Neural cell (in vitro differentiated cells): ENCODE measurements around the gene SELENOO.

Source experiments
- EP300 ChIP-seq: fragments of 450-650 bp; conservative IDR thresholded peaks from 2 replicates; pipeline ENCODE4 v1.6.1; 2014; ENCODE audit warnings: antibody characterized with exemption, mild to moderate bottlenecking, moderate library complexity; ENCODE audit not compliant: poor library complexity, severe bottlenecking
- POLR2AphosphoS5 ChIP-seq: IDR thresholded peaks from 2 replicates; pipeline ENCODE4 v1.6.1; 2012
- RAD21 ChIP-seq: fragments of 450-650 bp; conservative IDR thresholded peaks from 2 replicates; pipeline ENCODE4 v1.6.1; 2014; ENCODE audit warnings: antibody characterized with exemption, mild to moderate bottlenecking, moderate library complexity
- SMC3 ChIP-seq: fragments of 450-650 bp; conservative IDR thresholded peaks from 2 replicates; pipeline ENCODE4 v1.6.1; 2014; ENCODE audit warnings: antibody characterized with exemption, mild to moderate bottlenecking, moderate library complexity; ENCODE audit not compliant: poor library complexity

- TF ChIP-seq SMC3: no peak
- no peak for TF ChIP-seq RAD21
- no peak for TF ChIP-seq POLR2AphosphoS5
- TF ChIP-seq EP300: no peak
These were observed 23.3 kb downstream of the SELENOO start for GRCh38 chr22:50224071-50224470.
